Lower leg skin (tissue), 3 donors: ENCODE results near the gene THOC3.
"Not testable (repeated sequence)": the region's sequence is repeated elsewhere in the genome, so short reads cannot be mapped to it uniquely, and the experiment has no call there.

Experiments used
- CTCF ChIP-seq, 3 donors: fragments of 450-650 bp; IDR thresholded peaks; one replicate each; pipeline ENCODE4 v1.5.1; 2016; ENCODE audit warnings: antibody characterized with exemption in 3 of 3, mild to moderate bottlenecking in 3 of 3, moderate library complexity in 2 of 3
- POLR2A ChIP-seq, 2 donors: fragments of 450-650 bp; IDR thresholded peaks; one replicate each; pipeline ENCODE4 v1.6.1; 2016 to 2017; ENCODE audit warnings: antibody characterized with exemption in 2 of 2, mild to moderate bottlenecking in 1 of 2, moderate library complexity in 1 of 2

- not testable (repeated sequence) for TF ChIP-seq POLR2A, CTCF (IDR thresholded peaks at IDR 0.05)
Measured at GRCh38 chr5:176011088-176011487, 43.0 kb upstream of the THOC3 start.
